ENCODE measurements around the gene AHNAK2. TPM values are rescaled to one million over a fixed set of nuclear protein-coding genes. Genes with fewer than 3 reads are reported as not detected.

The AHNAK2 gene
- total and polyA plus RNA-seq, 2 of the 13 experiments (the other 11 are each of a cell fraction or from before 2014, with no cell fraction given): 0.11 to 0.18 TPM

- TF ChIP-seq KDM1A (CRISPR knock-in tag; IDR thresholded peaks at IDR 0.05) (no peak), ZNF251 (CRISPR knock-in tag; IDR thresholded peaks at IDR 0.05) (no peak), TRIM24 (CRISPR knock-in tag; IDR thresholded peaks at IDR 0.05) (no peak), ZNF761 (CRISPR knock-in tag; conservative IDR thresholded peaks at IDR 0.05) (no peak)
Measured at GRCh38 chr14:105005329-105005928, 27.3 kb upstream of the AHNAK2 start (continued).

GRCh38 chr14:104999361-104999760 is 21.2 kb upstream of the AHNAK2 start:
- no peaks in the 10 kb centered on the region for H3K36me3 ChIP-seq (replicated peaks in 1 of 2; ENCODE audit: control insufficient read depth in 1 of 2, insufficient read depth in 2 of 2, low read length in 2 of 2)
- CTCF ChIA-PET (ENCODE audit: low intra/inter-chr PET ratio, low total read pairs): no interaction called here
- TF ChIP-seq KDM1A (CRISPR knock-in tag; IDR thresholded peaks at IDR 0.05): no peak
- peak; percentile 99 for TF ChIP-seq ZNF331 (CRISPR knock-in tag; IDR thresholded peaks at IDR 0.05)
- 0 out of 2 replicates have a peak, but pooled peaks have one; percentile 82 for TF ChIP-seq ZNF329 (CRISPR knock-in tag; IDR thresholded peaks at IDR 0.05; ENCODE audit: low read depth)
- no peak overlapping the region for H2AFZ ChIP-seq (ENCODE audit: low read length)
- intact Hi-C loops (cut with micrococcal nuclease; ENCODE audit: unreplicated experiment): no loop called here
- no peaks in the 10 kb centered on the region for H3K9me3 ChIP-seq (ENCODE audit: low read length)
- no peaks in the 10 kb centered on the region for H3K27me3 ChIP-seq (ENCODE audit: control insufficient read depth in 1 of 2, insufficient read depth in 2 of 2, low read length in 2 of 2)
- H3K9ac ChIP-seq (ENCODE audit: insufficient read depth, low read depth, low read length): no peak overlapping the region
- no peaks in the 10 kb centered on the region for H3K4me1 ChIP-seq (ENCODE audit: insufficient read depth, low read length)
- no peak for ATAC-seq
- no peak overlapping the region for H3K4me2 ChIP-seq (ENCODE audit: low read depth, low read length)
- BruUV-seq (replicated peaks): no TSS peak
- no peak for FAIRE-seq
- no peaks in the 10 kb centered on the region for H4K20me1 ChIP-seq (ENCODE audit: insufficient read depth, low read length)
- no peak overlapping the region for H3K4me3 ChIP-seq (replicated peaks in 1 of 3; ENCODE audit: insufficient read depth in 1 of 3, low read depth in 2 of 3, low read length in 3 of 3)
- DNase-seq (ENCODE audit: low spot score): no peak
- no peak overlapping the region for H3K27ac ChIP-seq (ENCODE audit: extremely low read length, insufficient read depth, low read length)
- H3K79me2 ChIP-seq (ENCODE audit: insufficient read depth, low read length): no peaks in the 10 kb centered on the region
- POLR2A ChIA-PET: no interaction called here
- in situ Hi-C loops (cut with HindIII; ENCODE audit: extremely low pct_ligation_motif_present, low pct_unique_long_range_greater_than_20kb): no loop called here
- 93% methylated on average over 3 of the region's 3 CpGs for WGBS (ENCODE audit: low lambda C conversion rate)

- DNase-seq (ENCODE audit: low spot score) (no peak), ATAC-seq (no peak), FAIRE-seq (no peak)
- BruUV-seq (replicated peaks): no TSS peak
- Histone ChIP-seq H3K4me1 (ENCODE audit: insufficient read depth, low read length) (no peaks in the 10 kb centered on the region), H3K4me2 (ENCODE audit: low read depth, low read length) (no peak overlapping the region), H3K36me3 (replicated peaks in 1 of 2; ENCODE audit: control insufficient read depth in 1 of 2, insufficient read depth in 2 of 2, low read length in 2 of 2) (no peaks in the 10 kb centered on the region), H3K9ac (ENCODE audit: insufficient read depth, low read depth, low read length) (no peak overlapping the region), H3K27ac (ENCODE audit: extremely low read length, insufficient read depth, low read length) (no peak overlapping the region), H3K27me3 (ENCODE audit: control insufficient read depth in 1 of 2, insufficient read depth in 2 of 2, low read length in 2 of 2) (no peaks in the 10 kb centered on the region), H3K79me2 (ENCODE audit: insufficient read depth, low read length) (no peaks in the 10 kb centered on the region), H2AFZ (ENCODE audit: low read length) (no peak overlapping the region), H4K20me1 (ENCODE audit: insufficient read depth, low read length) (no peaks in the 10 kb centered on the region), H3K9me3 (ENCODE audit: low read length) (no peaks in the 10 kb centered on the region), H3K4me3 (replicated peaks in 1 of 3; ENCODE audit: insufficient read depth in 1 of 3, low read depth in 2 of 3, low read length in 3 of 3) (no peak overlapping the region)
- WGBS (ENCODE audit: low lambda C conversion rate): 40% methylated on average over 1 of the region's 5 CpGs
- in situ Hi-C loops (cut with HindIII; ENCODE audit: extremely low pct_ligation_motif_present, low pct_unique_long_range_greater_than_20kb): no loop called here
- CTCF ChIA-PET (ENCODE audit: low intra/inter-chr PET ratio, low total read pairs): no interaction called here
- intact Hi-C loops (cut with micrococcal nuclease; ENCODE audit: unreplicated experiment): no loop called here
- POLR2A ChIA-PET: no interaction called here
- TF ChIP-seq ZNF276 (CRISPR knock-in tag; IDR thresholded peaks at IDR 0.05; ENCODE audit: low read depth) (no peak), SRSF1 (optimal IDR thresholded peaks at IDR 0.05; ENCODE audit: low read depth, low read length) (no peak), ZNF550 (CRISPR knock-in tag; IDR thresholded peaks at IDR 0.05; ENCODE audit: borderline replicate concordance) (no peak), ZBTB33 (CRISPR knock-in tag; IDR thresholded peaks at IDR 0.05) (no peak), UBTF (CRISPR knock-in tag; IDR thresholded peaks at IDR 0.05) (no peak)
Measured at GRCh38 chr14:104998801-104999200, 20.6 kb upstream of the AHNAK2 start.
